ENCODE measurements around the gene ZNF691.
A peak's percentile ranks its signal among the peaks of the same experiment; 100 is the strongest.
"Not testable (repeated sequence)": the region's sequence is repeated elsewhere in the genome, so short reads cannot be mapped to it uniquely, and the experiment has no call there.

Gene ZNF691

DNA sequence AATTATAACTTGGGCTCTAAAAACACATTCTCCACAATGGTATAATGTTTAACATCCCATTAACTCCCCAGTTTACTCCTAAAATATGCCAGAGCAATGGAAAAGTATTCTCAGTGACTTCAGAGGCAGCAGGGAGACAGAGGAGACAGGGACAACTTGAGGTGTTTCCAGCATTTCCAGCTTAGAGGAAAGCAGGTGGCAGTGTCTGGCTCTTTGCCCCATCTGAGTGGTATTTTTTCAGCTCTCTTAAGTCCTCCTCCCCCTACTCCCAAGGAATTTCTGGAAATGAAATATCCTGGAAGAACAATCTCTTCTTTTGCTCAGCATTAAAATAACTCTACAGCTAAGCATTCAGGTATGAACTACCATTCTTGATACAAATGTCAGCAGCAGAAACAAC is 40.2 kb upstream of the ZNF691 start:
- no peaks in the 10 kb centered on the region for H3K4me1 ChIP-seq (ENCODE audit: low read depth, poor library complexity, severe bottlenecking)
- H3K36me3 ChIP-seq (ENCODE audit: insufficient read depth): no peaks in the 10 kb centered on the region
- no peak overlapping the region for H3K27ac ChIP-seq
- H2AFZ ChIP-seq (ENCODE audit: low read depth): no peak overlapping the region
- no peaks in the 10 kb centered on the region for H4K20me1 ChIP-seq (ENCODE audit: insufficient read depth)
- TF ChIP-seq, protein P1, sequence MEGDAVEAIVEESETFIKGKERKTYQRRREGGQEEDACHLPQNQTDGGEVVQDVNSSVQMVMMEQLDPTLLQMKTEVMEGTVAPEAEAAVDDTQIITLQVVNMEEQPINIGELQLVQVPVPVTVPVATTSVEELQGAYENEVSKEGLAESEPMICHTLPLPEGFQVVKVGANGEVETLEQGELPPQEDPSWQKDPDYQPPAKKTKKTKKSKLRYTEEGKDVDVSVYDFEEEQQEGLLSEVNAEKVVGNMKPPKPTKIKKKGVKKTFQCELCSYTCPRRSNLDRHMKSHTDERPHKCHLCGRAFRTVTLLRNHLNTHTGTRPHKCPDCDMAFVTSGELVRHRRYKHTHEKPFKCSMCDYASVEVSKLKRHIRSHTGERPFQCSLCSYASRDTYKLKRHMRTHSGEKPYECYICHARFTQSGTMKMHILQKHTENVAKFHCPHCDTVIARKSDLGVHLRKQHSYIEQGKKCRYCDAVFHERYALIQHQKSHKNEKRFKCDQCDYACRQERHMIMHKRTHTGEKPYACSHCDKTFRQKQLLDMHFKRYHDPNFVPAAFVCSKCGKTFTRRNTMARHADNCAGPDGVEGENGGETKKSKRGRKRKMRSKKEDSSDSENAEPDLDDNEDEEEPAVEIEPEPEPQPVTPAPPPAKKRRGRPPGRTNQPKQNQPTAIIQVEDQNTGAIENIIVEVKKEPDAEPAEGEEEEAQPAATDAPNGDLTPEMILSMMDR (conservative IDR thresholded peaks at IDR 0.05; ENCODE audit: low read depth, low read length): no peak
- H3K4me2 ChIP-seq: no peak overlapping the region
- H3K9ac ChIP-seq: no peak overlapping the region
- H3K79me2 ChIP-seq (ENCODE audit: insufficient read depth, low read depth): no peaks in the 10 kb centered on the region
- no peaks in the 10 kb centered on the region for H3K27me3 ChIP-seq (ENCODE audit: insufficient read depth, low read depth)
- H3K4me3 ChIP-seq (IDR thresholded peaks at IDR 0.05; ENCODE audit: insufficient read depth, low read depth, low read length): no peak overlapping the region

- Histone ChIP-seq H3K9ac (no peak overlapping the region), H3K36me3 (ENCODE audit: insufficient read depth) (no peaks in the 10 kb centered on the region), H3K4me2 (no peak overlapping the region), H3K79me2 (ENCODE audit: insufficient read depth, low read depth) (no peaks in the 10 kb centered on the region), H3K4me1 (ENCODE audit: low read depth, poor library complexity, severe bottlenecking) (no peaks in the 10 kb centered on the region), H4K20me1 (ENCODE audit: insufficient read depth) (no peaks in the 10 kb centered on the region), H2AFZ (ENCODE audit: low read depth) (no peak overlapping the region), H3K4me3 (IDR thresholded peaks at IDR 0.05; ENCODE audit: insufficient read depth, low read depth, low read length) (no peak overlapping the region), H3K27me3 (ENCODE audit: insufficient read depth, low read depth) (no peaks in the 10 kb centered on the region), H3K27ac (no peak overlapping the region)
- TF ChIP-seq, protein P1 (conservative IDR thresholded peaks at IDR 0.05; ENCODE audit: low read depth, low read length): no peak
These were observed 39.8 kb upstream of the ZNF691 start for GRCh38 chr1:42806593-42806992.

GRCh38 chr1:42807056-42807668 is 39.3 kb upstream of the ZNF691 start:
- TF ChIP-seq, protein P1 (conservative IDR thresholded peaks at IDR 0.05; ENCODE audit: low read depth, low read length): no peak
- Histone ChIP-seq H3K79me2 (ENCODE audit: insufficient read depth, low read depth) (no peaks in the 10 kb centered on the region), H4K20me1 (ENCODE audit: insufficient read depth) (no peaks in the 10 kb centered on the region), H3K27me3 (ENCODE audit: insufficient read depth, low read depth) (no peaks in the 10 kb centered on the region), H3K27ac (no peak overlapping the region), H3K4me2 (no peak overlapping the region), H3K36me3 (ENCODE audit: insufficient read depth) (no peaks in the 10 kb centered on the region), H3K4me3 (IDR thresholded peaks at IDR 0.05; ENCODE audit: insufficient read depth, low read depth, low read length) (no peak overlapping the region), H3K4me1 (ENCODE audit: low read depth, poor library complexity, severe bottlenecking) (no peaks in the 10 kb centered on the region), H3K9ac (no peak overlapping the region), H2AFZ (ENCODE audit: low read depth) (no peak overlapping the region)

- H3K9ac ChIP-seq; H3K4me2 ChIP-seq; H3K4me3 ChIP-seq (IDR thresholded peaks at IDR 0.05; ENCODE audit: insufficient read depth, low read depth, low read length); H3K79me2 ChIP-seq (ENCODE audit: insufficient read depth, low read depth); H3K36me3 ChIP-seq (ENCODE audit: insufficient read depth); H2AFZ ChIP-seq (ENCODE audit: low read depth); H3K27ac ChIP-seq; H4K20me1 ChIP-seq (ENCODE audit: insufficient read depth); H3K27me3 ChIP-seq (ENCODE audit: insufficient read depth, low read depth): not testable (repeated sequence)
- peaks cover 18% of the 10 kb centered on the region for H3K4me1 ChIP-seq (ENCODE audit: low read depth, poor library complexity, severe bottlenecking)
These were observed 31.6 kb upstream of the ZNF691 start for GRCh38 chr1:42814815-42815214.

- TF ChIP-seq, protein P1 (conservative IDR thresholded peaks at IDR 0.05; ENCODE audit: low read depth, low read length): no peak
- H2AFZ ChIP-seq (ENCODE audit: low read depth): peak overlapping the region; percentile 95
- H3K79me2 ChIP-seq (ENCODE audit: insufficient read depth, low read depth): no peaks in the 10 kb centered on the region
These were observed 30.4 kb upstream of the ZNF691 start for GRCh38 chr1:42815941-42816584.

More at GRCh38 chr1:42815941-42816584, 30.4 kb upstream of the ZNF691 start:
- no peaks in the 10 kb centered on the region for H3K36me3 ChIP-seq (ENCODE audit: insufficient read depth)
- peak overlapping the region; percentile 79 for H3K4me3 ChIP-seq (IDR thresholded peaks at IDR 0.05; ENCODE audit: insufficient read depth, low read depth, low read length)
- peak overlapping the region; percentile 39 for H3K27ac ChIP-seq
- H3K27me3 ChIP-seq (ENCODE audit: insufficient read depth, low read depth): no peaks in the 10 kb centered on the region
- H3K4me2 ChIP-seq: peak overlapping the region; percentile 79
- no peaks in the 10 kb centered on the region for H4K20me1 ChIP-seq (ENCODE audit: insufficient read depth)
- H3K4me1 ChIP-seq (ENCODE audit: low read depth, poor library complexity, severe bottlenecking): peaks cover 18% of the 10 kb centered on the region
- H3K9ac ChIP-seq: peak overlapping the region; percentile 57; the same call in 1 of the 2 replicates
